Astrocyte of the cerebellum (primary cell): Measurements from ENCODE around the gene PCBD2.

Experiments used
- DNase-seq: peaks from one replicate; pipeline ENCODE4 v3.0.0-alpha.2; 2011; ENCODE audit warnings: low read depth
- H3K4me3 ChIP-seq: 2 replicates; pipeline ENCODE4 v1.5.1; 2011; ENCODE audit warnings: mild to moderate bottlenecking, low read depth, low read length, moderate library complexity
- CTCF ChIP-seq: IDR thresholded peaks from 2 replicates; pipeline ENCODE4 v1.5.1; 2012; ENCODE audit warnings: low read length, low read depth, moderate library complexity, mild to moderate bottlenecking; ENCODE audit errors: missing control alignments
- in situ Hi-C: cut with HindIII; loops from 2 replicates; pipeline ENCODE4 v1.10.0; 2017; ENCODE audit warnings: low sequenced_read_pairs

PCBD2 gene

DNA sequence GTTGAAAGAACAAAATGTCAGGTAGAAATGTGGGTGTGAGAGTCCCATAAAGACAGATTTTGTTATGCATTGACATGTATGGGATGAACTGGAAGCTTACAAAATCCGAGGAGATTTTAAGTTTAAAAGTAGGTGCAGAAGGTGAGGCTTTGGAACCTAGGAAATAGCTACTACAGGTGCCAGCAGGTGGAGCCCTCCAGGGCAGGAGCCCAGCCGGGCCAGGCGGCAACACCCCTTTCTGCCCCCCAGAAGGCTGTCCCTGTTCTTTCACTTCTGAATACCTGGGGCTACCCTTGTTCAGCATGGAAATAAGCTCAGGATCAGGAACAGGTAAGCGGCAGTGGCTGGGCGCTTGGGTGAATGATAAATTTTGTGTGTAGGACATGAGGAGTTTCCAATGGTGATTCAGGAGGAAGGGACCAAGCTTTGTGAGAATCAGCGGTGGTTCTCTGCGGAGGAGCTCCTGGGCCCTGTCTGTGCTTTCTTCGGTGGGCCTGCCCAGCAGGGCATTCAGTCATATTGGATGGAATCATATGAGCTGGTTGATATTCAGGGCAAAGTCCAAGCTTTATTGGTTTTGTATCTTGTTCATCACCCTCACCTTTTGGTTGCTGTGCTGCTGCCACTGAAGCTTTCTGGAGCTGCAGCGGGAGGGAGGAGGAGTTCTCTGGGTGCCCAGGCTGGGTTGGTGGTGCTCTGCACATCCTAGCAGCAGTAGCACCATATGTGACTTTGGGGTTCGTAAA, 12.3 kb downstream of the PCBD2 start:
- H3K4me3 ChIP-seq = no peak overlapping the region
- in situ Hi-C loops = no loop called here
- DNase-seq = no peak
- TF ChIP-seq CTCF = peak; percentile 14

GRCh38 chr5:134918861-134919260, 13.9 kb downstream of the PCBD2 start:
- no peak overlapping the region for H3K4me3 ChIP-seq
- no peak for DNase-seq
- in situ Hi-C loops = no loop called here
- TF ChIP-seq CTCF = no peak

DNA sequence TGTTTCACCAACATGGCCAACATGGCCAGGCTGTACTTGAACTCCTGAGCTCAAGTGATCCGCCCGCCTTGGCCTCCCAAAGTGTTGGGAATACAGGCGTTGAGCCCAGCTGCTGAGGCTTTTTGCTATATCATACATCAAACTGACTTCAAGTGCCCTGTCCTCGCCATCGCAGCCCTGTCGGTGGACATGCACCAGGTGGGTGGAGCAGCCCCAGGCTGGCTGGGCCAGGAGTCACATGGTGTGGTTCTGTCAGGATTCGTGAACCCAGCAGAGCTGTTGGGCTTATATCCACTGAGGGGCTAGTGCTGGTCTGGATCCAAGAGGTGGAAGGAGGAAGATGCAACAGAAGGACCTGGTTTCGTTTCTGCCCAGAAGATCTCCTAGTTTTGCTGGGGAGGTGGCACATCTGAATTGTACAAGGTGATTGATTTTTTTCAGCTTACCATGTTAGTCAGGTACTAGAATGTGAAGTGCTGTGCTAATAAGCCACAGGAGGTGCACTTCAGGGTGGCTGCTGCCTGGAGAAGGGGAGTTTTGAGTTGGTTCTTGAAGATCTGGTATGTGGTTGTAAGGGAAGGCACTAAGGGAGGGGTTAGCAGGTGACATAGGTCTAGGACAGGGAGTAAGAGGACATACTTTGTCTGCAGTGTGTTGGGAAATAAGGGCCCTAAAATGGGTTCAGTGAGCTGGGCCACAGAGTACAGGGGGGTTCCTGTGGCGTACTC, 16.1 kb downstream of the PCBD2 start:
- no peak for DNase-seq
- in situ Hi-C loops = no loop called here
- H3K4me3 ChIP-seq = no peak overlapping the region
- TF ChIP-seq CTCF = no peak

- no peak for TF ChIP-seq CTCF
- H3K4me3 ChIP-seq = no peak overlapping the region
- in situ Hi-C loops = no loop called here
- DNase-seq = no peak
Observed at GRCh38 chr5:134932508-134932907, 27.6 kb downstream of the PCBD2 start.

- no peak for TF ChIP-seq CTCF
- in situ Hi-C loops = no loop called here
- no peak overlapping the region for H3K4me3 ChIP-seq
- DNase-seq = no peak
Observed at GRCh38 chr5:134934202-134934601, 29.3 kb downstream of the PCBD2 start.

GRCh38 chr5:134935711-134936602, 31.0 kb downstream of the PCBD2 start:
- no peak for DNase-seq
- TF ChIP-seq CTCF = no peak
- in situ Hi-C loops = no loop called here
- no peak overlapping the region for H3K4me3 ChIP-seq
